Peyer's patch (tissue), 4 donors: ENCODE data around the gene PPP1CC. TPM values are rescaled to one million over a fixed set of nuclear protein-coding genes. Genes with fewer than 3 reads are reported as not detected.
A peak's percentile ranks its signal among the peaks of the same experiment; 100 is the strongest.

Experiments used
- DNase-seq, 3 donors: peaks; one replicate each; pipeline ENCODE4 v3.0.0-alpha.2; 2017 to 2019
- H3K27ac ChIP-seq, 4 donors: fragments of 200-600 bp; sonication (generic); one replicate each; pipeline ENCODE4 v1.5.1; 2016 to 2019
- H3K27me3 ChIP-seq, 2 donors: fragments of 200-600 bp; sonication (generic); one replicate each; pipeline ENCODE4 v1.5.1; 2019
- H3K36me3 ChIP-seq, 3 donors: fragments of 200-600 bp; sonication (generic); one replicate each; pipeline ENCODE4 v1.5.1; 2016 to 2019
- H3K4me1 ChIP-seq, 4 donors: fragments of 200-600 bp; sonication (generic); one replicate each; pipeline ENCODE4 v1.5.1; 2016 to 2019
- H3K4me3 ChIP-seq, 4 donors: fragments of 200-600 bp; sonication (generic); 1 replicate in 3 of 4; 2 replicates in 1 of 4; pipeline ENCODE4 v1.5.1; 2016 to 2019; ENCODE audit warnings: mild to moderate bottlenecking in 1 of 4
- H3K9me3 ChIP-seq, 4 donors: fragments of 200-600 bp; sonication (generic); one replicate each; pipeline ENCODE4 v1.5.1; 2016 to 2019; ENCODE audit warnings: mild to moderate bottlenecking in 1 of 4
- POLR2A ChIP-seq, 2 donors: fragments of 450-650 bp; IDR thresholded peaks; one replicate each; pipeline ENCODE4 v1.5.1; 2017; ENCODE audit warnings: antibody characterized with exemption in 2 of 2, mild to moderate bottlenecking in 2 of 2, moderate library complexity in 2 of 2
- total RNA-seq, 4 donors: library from RNA; depleted of rRNA; stranded (reverse); fragments of >200 nt; gene quantifications; one replicate each; pipeline ENCODE4 v1.1.0, GENCODE V29; 2016
- TF ChIP-seq, protein P1 (sequence below), 6 experiments: fragments of 450-650 bp in 4 of 6; fragments of 200-600 bp in 2 of 6; sonication (generic) in 1 of 6; IDR thresholded peaks; one replicate each; pipeline ENCODE4 v1.5.1; 2017 to 2019; ENCODE audit warnings: antibody characterized with exemption in 6 of 6, mild to moderate bottlenecking in 3 of 6, moderate library complexity in 1 of 6

Gene PPP1CC
- total RNA-seq, 4 donors from 2014 or later: 174 to 361 (median 217) TPM

DNA sequence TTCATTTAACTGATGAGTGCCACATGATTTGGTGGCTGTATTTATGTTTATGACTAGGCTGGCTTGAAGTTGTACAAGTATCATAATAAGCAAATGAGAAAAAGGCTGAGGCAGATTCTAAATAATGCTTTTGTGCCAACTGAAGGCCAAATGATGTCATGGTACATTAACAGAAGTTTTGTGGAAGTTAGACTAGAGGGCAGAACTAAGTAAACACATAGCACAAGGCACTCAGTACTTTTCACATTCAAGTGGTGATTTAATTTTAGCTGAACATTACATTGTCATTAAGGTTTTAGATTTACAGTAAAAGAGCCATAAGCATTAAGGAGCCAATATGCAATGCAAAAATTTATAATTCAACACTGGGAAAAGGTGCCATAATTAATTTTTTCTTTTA is 21.1 kb downstream of the PPP1CC start:
- TF ChIP-seq, protein P1, sequence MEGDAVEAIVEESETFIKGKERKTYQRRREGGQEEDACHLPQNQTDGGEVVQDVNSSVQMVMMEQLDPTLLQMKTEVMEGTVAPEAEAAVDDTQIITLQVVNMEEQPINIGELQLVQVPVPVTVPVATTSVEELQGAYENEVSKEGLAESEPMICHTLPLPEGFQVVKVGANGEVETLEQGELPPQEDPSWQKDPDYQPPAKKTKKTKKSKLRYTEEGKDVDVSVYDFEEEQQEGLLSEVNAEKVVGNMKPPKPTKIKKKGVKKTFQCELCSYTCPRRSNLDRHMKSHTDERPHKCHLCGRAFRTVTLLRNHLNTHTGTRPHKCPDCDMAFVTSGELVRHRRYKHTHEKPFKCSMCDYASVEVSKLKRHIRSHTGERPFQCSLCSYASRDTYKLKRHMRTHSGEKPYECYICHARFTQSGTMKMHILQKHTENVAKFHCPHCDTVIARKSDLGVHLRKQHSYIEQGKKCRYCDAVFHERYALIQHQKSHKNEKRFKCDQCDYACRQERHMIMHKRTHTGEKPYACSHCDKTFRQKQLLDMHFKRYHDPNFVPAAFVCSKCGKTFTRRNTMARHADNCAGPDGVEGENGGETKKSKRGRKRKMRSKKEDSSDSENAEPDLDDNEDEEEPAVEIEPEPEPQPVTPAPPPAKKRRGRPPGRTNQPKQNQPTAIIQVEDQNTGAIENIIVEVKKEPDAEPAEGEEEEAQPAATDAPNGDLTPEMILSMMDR (IDR thresholded peaks at IDR 0.05): no peak
- TF ChIP-seq POLR2A (IDR thresholded peaks at IDR 0.05): no peak
- no peak overlapping the region for H3K27ac ChIP-seq
- no peaks in the 10 kb centered on the region for H3K9me3 ChIP-seq
- H3K27me3 ChIP-seq: no peaks in the 10 kb centered on the region
- H3K4me1 ChIP-seq: no peaks in the 10 kb centered on the region
- no peak overlapping the region for H3K4me3 ChIP-seq
- peaks cover 0 to 88% (median 4%) of the 10 kb centered on the region in 3 donors for H3K36me3 ChIP-seq
- no peak for DNase-seq

DNA sequence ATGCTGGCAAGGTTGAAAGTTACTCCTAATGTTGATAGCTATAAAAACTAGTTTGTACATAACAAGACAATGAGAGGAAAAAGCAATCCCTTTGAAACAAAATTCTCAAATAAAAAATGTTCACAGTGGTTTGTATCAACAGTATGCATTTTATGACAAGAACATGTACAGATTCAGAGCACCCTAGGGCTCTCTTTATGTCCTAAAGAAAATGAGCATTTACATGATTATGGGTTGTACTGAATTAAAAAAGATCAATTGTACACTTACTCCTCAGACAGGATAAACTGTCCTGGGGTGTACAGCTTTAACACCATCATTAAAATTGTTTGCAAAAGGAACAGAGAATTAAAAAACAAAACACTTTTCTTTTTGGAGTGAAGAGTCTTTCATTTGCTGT is 22.2 kb downstream of the PPP1CC start:
- H3K9me3 ChIP-seq: no peaks in the 10 kb centered on the region
- no peak overlapping the region for H3K4me3 ChIP-seq
- no peaks in the 10 kb centered on the region for H3K4me1 ChIP-seq
- no peak for DNase-seq
- no peak overlapping the region for H3K27ac ChIP-seq
- H3K27me3 ChIP-seq: no peaks in the 10 kb centered on the region
- peaks cover 0 to 80% (median 4%) of the 10 kb centered on the region in 3 donors for H3K36me3 ChIP-seq
- TF ChIP-seq, protein P1 (IDR thresholded peaks at IDR 0.05): no peak
- TF ChIP-seq POLR2A (IDR thresholded peaks at IDR 0.05): no peak

- Histone ChIP-seq H3K9me3 (no peaks in the 10 kb centered on the region), H3K4me3 (no peak overlapping the region), H3K27ac (peak overlapping the region in 2 of 4 donors; percentile 38 to 57), H3K36me3 (peaks cover 0 to 58% (median 4%) of the 10 kb centered on the region in 3 donors), H3K4me1 (no peaks in the 10 kb centered on the region), H3K27me3 (no peaks in the 10 kb centered on the region)
- DNase-seq: peak in 1 of 3 donors; percentile 24
- TF ChIP-seq, protein P1 (IDR thresholded peaks at IDR 0.05): no peak
- no peak for TF ChIP-seq POLR2A (IDR thresholded peaks at IDR 0.05)
Observed at GRCh38 chr12:110718222-110718908, 24.3 kb downstream of the PPP1CC start.

- H3K4me1 ChIP-seq: no peaks in the 10 kb centered on the region
- H3K36me3 ChIP-seq: peaks cover 0 to 45% (median 4%) of the 10 kb centered on the region in 3 donors
- TF ChIP-seq POLR2A (IDR thresholded peaks at IDR 0.05): no peak
- TF ChIP-seq, protein P1 (IDR thresholded peaks at IDR 0.05): no peak
- H3K27me3 ChIP-seq: no peaks in the 10 kb centered on the region
- H3K9me3 ChIP-seq: no peaks in the 10 kb centered on the region
- no peak for DNase-seq
- H3K27ac ChIP-seq: no peak overlapping the region
- no peak overlapping the region for H3K4me3 ChIP-seq
Observed at GRCh38 chr12:110717037-110717436, 25.7 kb downstream of the PPP1CC start.

- Histone ChIP-seq H3K36me3 (no peaks in the 10 kb centered on the region), H3K4me1 (no peaks in the 10 kb centered on the region), H3K27me3 (no peaks in the 10 kb centered on the region), H3K4me3 (no peak overlapping the region), H3K9me3 (no peaks in the 10 kb centered on the region), H3K27ac (no peak overlapping the region)
- DNase-seq: no peak
- TF ChIP-seq, protein P1 (IDR thresholded peaks at IDR 0.05): no peak
- TF ChIP-seq POLR2A (IDR thresholded peaks at IDR 0.05): no peak
Observed at GRCh38 chr12:110708917-110709316, 33.8 kb downstream of the PPP1CC start.
